HG02678 (cell line): Measurements from ENCODE around the gene RECQL.
A peak's percentile ranks its signal among the peaks of the same experiment; 100 is the strongest.

Experiments
- ATAC-seq: cut with Tn5 transposase; IDR thresholded peaks from one replicate; pipeline ENCODE4 v1.9.1; 2021; ENCODE audit warnings: mild to moderate bottlenecking, moderate library complexity; ENCODE audit not compliant: unreplicated experiment

The RECQL gene

GRCh38 chr12:21501258-21502163, at the start of gene RECQL, which contains the start of gene GOLT1B:
Gene RECQL, minus strand, starts transcription at chr12:21501635. Its CDS starts 2,065 bp downstream, at chr12:21499570.
Gene GOLT1B, plus strand, starts transcription at chr12:21501789. Its CDS starts 135 bp downstream, at chr12:21501924.
- peak; percentile 99 for ATAC-seq

- no peak for ATAC-seq
These were observed 46.0 kb upstream of the RECQL start for GRCh38 chr12:21547437-21547836.

- no peak for ATAC-seq
These were observed 45.3 kb upstream of the RECQL start for GRCh38 chr12:21546716-21547115.

DNA sequence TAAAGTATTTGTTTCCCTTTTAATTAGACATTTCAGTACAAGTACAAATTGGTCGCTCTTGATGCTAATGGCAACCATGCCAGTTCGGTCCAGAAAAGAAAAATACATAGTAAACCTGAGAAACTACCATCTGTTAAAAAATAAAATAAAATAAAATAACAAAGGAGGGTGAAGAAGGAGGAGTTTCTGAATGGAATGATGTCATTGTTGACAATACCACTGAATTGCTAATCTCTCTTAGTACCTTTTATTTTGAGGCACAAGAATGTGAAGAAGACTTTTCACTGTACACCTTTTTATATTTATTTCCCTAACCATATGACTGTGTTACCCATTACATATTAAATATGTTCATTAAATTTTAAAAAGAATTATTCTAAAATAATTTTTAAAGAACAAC, 44.1 kb upstream of the RECQL start:
- ATAC-seq = no peak

GRCh38 chr12:21543151-21543550, 41.7 kb upstream of the RECQL start:
- no peak for ATAC-seq

- no peak for ATAC-seq
These were observed 41.0 kb upstream of the RECQL start for GRCh38 chr12:21542403-21542802.

DNA sequence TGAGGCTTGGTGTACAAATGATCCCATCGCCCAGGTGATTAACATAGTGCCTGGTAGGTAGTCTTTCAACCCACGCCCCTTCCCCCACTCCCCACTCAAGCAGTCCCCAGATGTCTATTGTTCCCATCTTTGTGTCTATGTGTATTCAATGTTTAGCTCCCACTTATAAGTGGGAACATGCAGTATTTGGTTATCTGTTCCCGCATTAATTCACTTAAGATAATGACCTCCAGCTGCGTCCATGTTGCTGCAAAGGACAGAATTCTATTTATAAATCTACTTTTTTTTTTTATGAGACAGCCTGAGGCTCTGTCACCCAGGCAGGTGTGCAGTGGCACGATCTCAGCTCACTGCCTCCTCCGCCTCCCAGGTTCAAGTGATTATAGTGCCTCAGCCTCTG, 40.3 kb upstream of the RECQL start:
- ATAC-seq = no peak

- ATAC-seq = no peak
These were observed 38.4 kb upstream of the RECQL start for GRCh38 chr12:21539797-21540196.

- ATAC-seq = no peak
These were observed 36.7 kb upstream of the RECQL start for GRCh38 chr12:21538061-21538653.

DNA sequence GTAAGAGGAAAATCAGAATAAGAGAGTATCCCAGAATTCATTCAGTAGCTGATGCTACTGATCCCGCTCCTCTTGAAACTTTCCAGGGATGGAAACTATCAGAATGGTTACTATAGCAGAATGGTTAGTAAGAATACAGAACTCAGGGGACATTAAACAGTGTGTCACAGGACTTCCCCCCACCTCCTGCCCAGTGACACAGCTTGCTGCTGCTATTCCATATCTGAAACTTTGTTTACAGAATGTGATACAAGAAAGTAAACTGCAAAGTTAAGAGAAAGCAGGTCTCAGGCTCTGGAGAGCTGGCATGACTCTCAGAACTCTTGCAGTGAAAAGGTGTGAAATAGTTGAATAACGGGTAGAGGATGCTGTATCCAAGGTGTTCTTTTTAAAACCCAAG, 28.0 kb upstream of the RECQL start:
- no peak for ATAC-seq

- ATAC-seq = no peak
These were observed 27.5 kb upstream of the RECQL start for GRCh38 chr12:21528953-21529352.

DNA sequence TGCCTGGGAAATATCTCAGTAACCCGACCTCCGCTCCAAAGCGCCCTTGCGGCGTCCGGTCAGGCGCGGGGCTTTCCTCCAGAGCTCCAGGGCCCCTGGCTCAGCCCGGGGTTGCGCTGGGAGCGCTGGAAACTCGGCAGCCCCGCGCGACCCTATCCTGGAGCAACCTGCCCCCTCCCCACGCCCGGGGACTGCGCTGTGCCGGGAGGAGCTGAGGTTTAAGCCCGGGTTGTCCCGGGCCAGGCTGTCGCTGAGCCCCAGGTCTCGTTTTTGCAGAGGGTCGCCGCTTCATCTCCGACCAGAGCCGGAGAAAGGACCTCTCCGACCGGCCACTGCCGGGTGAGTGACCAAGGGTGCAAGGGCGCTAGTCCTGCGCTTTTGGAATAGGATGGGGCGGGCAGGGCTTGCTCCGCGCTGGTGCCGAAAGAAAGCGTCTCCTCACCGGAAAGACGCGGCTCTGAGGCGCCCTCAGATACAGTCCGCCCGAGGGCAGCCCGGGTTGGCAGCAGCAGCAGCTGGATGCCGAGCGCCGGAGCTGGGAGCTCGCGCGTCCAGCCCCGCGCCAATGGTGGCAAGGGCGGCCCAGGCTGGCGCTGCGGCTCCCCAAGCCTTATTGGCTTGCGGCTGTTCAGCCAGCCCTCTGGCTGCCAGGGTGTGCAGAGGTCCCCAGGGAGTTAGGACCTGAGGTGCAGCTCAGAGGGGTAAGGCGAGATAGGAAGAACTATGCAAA, 26.2 kb upstream of the RECQL start:
- peak; percentile 96 for ATAC-seq

- ATAC-seq = no peak
These were observed 25.4 kb upstream of the RECQL start for GRCh38 chr12:21526721-21527345.

GRCh38 chr12:21526053-21526452, 24.6 kb upstream of the RECQL start, which contains the start of gene SPX:
Gene SPX, plus strand, starts transcription at chr12:21526296. Its CDS starts 177 bp downstream, at chr12:21526473.
- ATAC-seq = no peak

DNA sequence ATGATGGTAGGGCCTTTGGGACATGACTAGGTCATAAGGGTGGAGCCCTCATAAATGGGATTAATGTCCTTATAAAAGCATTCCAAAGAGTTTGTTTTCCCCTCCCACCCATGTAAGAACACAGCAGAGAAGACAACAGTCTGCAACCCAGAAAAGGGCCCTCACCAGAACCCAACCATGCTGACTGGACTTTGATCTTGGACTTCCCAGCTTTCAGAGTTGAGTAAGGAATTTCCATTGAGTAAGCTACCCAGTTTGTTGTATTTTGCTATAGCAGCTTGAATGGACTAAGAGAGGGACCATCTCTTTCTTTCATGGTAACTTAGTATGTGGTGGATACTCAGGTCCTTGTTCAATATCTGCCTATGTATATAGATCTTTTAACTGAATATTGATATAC, 21.7 kb upstream of the RECQL start:
- ATAC-seq = no peak

GRCh38 chr12:21521541-21521940, 20.1 kb upstream of the RECQL start:
- no peak for ATAC-seq

DNA sequence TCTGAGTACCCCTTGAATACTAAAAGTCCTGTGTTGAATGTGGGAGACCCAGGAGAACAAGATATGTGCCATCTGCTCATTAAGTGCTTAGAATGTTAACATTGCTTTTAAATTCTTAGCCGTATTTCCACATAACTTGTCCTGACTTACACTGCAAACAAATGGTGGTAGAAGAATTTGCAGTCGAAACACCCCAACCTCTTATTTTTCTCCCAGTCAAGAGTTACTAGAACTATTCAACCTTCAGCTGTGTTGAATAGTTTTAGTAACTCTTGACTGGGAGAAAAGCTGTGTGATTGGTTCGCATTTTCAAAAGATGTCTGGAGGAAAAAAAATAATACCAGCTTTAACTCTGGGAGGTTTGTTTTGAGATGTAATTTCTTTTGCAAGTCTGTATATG, 17.0 kb upstream of the RECQL start:
- ATAC-seq = no peak

- no peak for ATAC-seq
These were observed 14.8 kb upstream of the RECQL start for GRCh38 chr12:21516281-21516680.

- peak; percentile 96 for ATAC-seq
These were observed 8.3 kb upstream of the RECQL start for GRCh38 chr12:21509768-21510167.

DNA sequence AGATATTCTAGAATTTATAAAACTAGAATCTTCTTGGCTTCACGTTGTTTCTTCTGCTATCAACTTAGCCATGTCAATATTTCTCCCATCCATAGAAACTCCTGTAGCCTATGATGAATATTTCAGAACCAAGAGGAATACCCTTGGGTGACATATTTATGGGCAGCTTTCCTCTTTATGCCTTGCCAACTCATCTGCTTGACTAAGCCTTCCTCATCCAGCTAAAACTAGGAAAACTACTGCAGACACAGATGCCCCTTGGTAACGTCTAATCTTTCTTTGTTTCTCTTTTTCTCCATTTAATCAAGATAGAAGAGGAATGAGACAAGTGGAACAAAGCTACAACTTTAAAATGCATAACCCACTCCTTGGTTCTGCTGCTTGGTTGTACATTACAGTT, 6.4 kb upstream of the RECQL start:
- no peak for ATAC-seq

DNA sequence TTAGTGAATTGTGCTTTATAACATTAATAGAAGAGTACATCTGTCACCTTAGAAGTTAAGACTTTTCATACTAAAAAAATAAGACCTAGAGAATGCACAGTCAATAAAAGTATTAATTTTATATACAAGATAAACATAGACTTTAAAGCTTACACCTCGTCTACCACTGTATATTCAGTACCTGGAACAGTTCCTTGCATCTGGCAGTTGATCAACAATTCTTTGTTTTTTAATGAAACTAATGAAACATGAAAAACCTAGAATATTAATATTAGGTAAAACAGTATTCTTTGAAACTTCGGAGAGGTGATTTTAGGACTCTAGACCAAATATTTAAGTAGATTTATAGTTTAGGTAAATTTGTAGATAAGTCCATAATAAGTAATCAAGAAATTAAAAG, 4.5 kb upstream of the RECQL start:
- ATAC-seq = no peak
